Ishikawa (cell line): Measurements from ENCODE around the gene HAUS7.

Source experiments
- CEBPB ChIP-seq: IDR thresholded peaks from 2 replicates; pipeline ENCODE4 v1.6.1; 2012
- CREB1 ChIP-seq: IDR thresholded peaks from 2 replicates; pipeline ENCODE4 v1.6.1; 2012; ENCODE audit warnings: low read depth
- EGR1 ChIP-seq: IDR thresholded peaks from 2 replicates; pipeline ENCODE4 v1.6.1; 2012
- EP300 ChIP-seq: IDR thresholded peaks from 2 replicates; pipeline ENCODE4 v1.6.1; 2012; ENCODE audit warnings: borderline replicate concordance
- FOXM1 ChIP-seq: IDR thresholded peaks from 2 replicates; pipeline ENCODE4 v1.6.1; 2012; ENCODE audit warnings: low read depth, borderline replicate concordance
- NFIC ChIP-seq: IDR thresholded peaks from 2 replicates; pipeline ENCODE4 v1.6.1; 2012
- RAD21 ChIP-seq: IDR thresholded peaks from 2 replicates; pipeline ENCODE4 v1.6.1; 2012; ENCODE audit warnings: low read depth
- TAF1 ChIP-seq: IDR thresholded peaks from 2 replicates; pipeline ENCODE4 v1.6.1; 2012; ENCODE audit warnings: low read depth, mild to moderate bottlenecking
- TCF12 ChIP-seq: IDR thresholded peaks from 2 replicates; pipeline ENCODE4 v1.6.1; 2012; ENCODE audit warnings: low read depth
- TEAD4 ChIP-seq: IDR thresholded peaks from 2 replicates; pipeline ENCODE4 v1.6.1; 2012
- YY1 ChIP-seq: IDR thresholded peaks from 2 replicates; pipeline ENCODE4 v1.6.1; 2012; ENCODE audit warnings: low read depth
- ZBTB7A ChIP-seq: IDR thresholded peaks from 2 replicates; pipeline ENCODE4 v1.6.1; 2012; ENCODE audit warnings: low read depth
- TF ChIP-seq, protein P1 (sequence below): IDR thresholded peaks from 2 replicates; pipeline ENCODE4 v1.6.1; 2012; ENCODE audit warnings: low read depth, mild to moderate bottlenecking
- TF ChIP-seq, protein P2 (sequence below): IDR thresholded peaks from 2 replicates; pipeline ENCODE4 v1.6.1; 2012
- TF ChIP-seq, protein P3 (sequence below): IDR thresholded peaks from 2 replicates; pipeline ENCODE4 v1.6.1; 2012

HAUS7 gene

DNA sequence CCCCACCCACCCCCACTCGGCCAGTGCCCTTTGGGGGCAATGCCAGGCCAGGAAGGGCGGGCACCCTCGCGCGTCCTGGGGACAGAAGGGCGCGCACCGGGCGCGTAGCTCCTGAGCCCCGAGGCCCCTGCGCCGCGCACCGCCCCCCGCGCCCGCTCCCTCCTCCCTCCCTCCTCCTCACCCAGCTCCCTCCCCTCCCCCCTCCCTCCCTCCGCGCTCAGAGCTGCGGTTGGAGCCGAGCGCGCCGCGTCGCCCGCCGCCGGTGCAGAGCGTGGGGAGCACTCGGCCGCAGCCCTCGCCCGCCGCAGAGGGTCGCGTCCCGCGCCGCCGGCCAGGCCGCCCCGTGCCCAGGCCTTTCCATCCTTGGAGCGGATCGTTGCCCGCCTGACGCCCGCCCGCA lies 47.0 kb upstream of the HAUS7 start, which contains the start of gene ATP2B3:
TSS of gene ATP2B3 (plus strand) at position 220 of the 400 bp plus-strand sequence. CDS start 18,606 bp downstream, outside the sequence.
- TF ChIP-seq TEAD4 (no peak), CREB1 (no peak), ZBTB7A (no peak), YY1 (no peak), TAF1 (no peak), CEBPB (no peak), EGR1 (no peak), TCF12 (no peak), EP300 (no peak)
- TF ChIP-seq, protein P1, sequence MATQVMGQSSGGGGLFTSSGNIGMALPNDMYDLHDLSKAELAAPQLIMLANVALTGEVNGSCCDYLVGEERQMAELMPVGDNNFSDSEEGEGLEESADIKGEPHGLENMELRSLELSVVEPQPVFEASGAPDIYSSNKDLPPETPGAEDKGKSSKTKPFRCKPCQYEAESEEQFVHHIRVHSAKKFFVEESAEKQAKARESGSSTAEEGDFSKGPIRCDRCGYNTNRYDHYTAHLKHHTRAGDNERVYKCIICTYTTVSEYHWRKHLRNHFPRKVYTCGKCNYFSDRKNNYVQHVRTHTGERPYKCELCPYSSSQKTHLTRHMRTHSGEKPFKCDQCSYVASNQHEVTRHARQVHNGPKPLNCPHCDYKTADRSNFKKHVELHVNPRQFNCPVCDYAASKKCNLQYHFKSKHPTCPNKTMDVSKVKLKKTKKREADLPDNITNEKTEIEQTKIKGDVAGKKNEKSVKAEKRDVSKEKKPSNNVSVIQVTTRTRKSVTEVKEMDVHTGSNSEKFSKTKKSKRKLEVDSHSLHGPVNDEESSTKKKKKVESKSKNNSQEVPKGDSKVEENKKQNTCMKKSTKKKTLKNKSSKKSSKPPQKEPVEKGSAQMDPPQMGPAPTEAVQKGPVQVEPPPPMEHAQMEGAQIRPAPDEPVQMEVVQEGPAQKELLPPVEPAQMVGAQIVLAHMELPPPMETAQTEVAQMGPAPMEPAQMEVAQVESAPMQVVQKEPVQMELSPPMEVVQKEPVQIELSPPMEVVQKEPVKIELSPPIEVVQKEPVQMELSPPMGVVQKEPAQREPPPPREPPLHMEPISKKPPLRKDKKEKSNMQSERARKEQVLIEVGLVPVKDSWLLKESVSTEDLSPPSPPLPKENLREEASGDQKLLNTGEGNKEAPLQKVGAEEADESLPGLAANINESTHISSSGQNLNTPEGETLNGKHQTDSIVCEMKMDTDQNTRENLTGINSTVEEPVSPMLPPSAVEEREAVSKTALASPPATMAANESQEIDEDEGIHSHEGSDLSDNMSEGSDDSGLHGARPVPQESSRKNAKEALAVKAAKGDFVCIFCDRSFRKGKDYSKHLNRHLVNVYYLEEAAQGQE, result no peak

DNA sequence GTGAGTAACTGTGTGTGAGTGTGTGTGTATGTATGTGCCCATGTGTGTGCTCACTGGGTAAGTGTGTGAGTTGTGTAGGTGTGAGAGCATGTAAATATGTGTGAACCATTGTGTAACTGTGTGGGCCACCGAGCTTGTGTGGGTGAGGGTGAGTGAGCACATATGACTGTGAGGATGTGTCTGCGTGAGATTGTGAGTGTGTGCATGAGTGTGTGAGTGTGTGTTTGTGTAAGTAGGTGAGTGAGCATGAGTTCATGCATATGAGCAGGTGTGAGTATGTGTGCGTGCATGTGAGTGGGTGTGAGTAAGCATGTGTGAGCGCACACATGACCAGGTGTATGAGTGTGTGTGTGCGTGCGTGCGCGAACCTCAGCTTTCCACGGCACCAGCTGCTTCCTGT lies 45.7 kb upstream of the HAUS7 start:
- TF ChIP-seq, protein P2, sequence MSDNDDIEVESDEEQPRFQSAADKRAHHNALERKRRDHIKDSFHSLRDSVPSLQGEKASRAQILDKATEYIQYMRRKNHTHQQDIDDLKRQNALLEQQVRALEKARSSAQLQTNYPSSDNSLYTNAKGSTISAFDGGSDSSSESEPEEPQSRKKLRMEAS, result no peak
- TF ChIP-seq YY1, result no peak
- TF ChIP-seq CREB1, result no peak
- TF ChIP-seq ZBTB7A, result no peak
- TF ChIP-seq, protein P1, result no peak

DNA sequence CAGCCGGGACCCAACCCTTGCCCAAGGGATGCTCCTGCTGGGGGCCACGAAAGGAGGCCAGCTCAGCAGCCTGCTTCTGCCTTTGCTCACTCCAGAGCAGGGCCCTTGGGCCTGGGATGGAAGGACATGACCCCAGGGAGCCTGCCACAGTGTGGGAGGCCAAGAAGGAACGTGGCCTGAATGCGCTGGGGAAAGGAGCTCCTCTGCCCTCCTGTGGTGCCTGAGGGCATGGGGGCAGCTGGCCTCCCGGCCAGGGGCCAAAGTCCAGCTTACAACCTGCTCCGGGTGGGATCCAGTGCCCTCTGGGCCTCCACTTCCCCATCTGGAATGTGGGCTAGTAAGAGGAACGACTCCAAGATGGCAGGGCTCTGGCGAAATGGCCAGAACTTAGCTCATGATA lies 45.1 kb upstream of the HAUS7 start:
- no peak for TF ChIP-seq EGR1
- TF ChIP-seq TCF12, result no peak
- TF ChIP-seq RAD21, result no peak
- TF ChIP-seq, protein P1, result no peak
- TF ChIP-seq TEAD4, result no peak
- no peak for TF ChIP-seq EP300
- TF ChIP-seq, protein P2, result no peak
- TF ChIP-seq TAF1, result no peak
- TF ChIP-seq CEBPB, result no peak
- TF ChIP-seq CREB1, result no peak
- TF ChIP-seq NFIC, result no peak

DNA sequence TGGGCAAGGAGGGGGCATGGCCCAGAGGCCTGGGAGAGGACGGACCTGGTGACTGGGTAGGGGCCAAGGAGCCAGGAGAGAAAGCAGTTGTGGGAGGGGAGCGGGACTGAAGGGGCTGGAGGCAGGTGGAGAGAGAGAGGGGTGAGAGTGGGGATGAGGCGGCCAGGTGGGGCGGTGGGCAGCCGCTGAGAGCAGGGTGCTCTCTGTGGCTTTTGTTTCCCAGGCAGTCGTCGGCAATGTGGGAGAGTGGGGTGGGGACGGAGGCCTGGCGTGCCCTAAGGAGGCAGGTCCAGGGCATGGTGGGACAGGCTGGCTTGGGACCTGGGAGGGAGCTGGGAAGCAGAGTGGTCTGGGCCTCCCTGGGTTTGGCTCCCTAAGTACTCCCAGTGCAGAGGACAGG lies 43.9 kb upstream of the HAUS7 start:
- TF ChIP-seq CEBPB, result no peak

DNA sequence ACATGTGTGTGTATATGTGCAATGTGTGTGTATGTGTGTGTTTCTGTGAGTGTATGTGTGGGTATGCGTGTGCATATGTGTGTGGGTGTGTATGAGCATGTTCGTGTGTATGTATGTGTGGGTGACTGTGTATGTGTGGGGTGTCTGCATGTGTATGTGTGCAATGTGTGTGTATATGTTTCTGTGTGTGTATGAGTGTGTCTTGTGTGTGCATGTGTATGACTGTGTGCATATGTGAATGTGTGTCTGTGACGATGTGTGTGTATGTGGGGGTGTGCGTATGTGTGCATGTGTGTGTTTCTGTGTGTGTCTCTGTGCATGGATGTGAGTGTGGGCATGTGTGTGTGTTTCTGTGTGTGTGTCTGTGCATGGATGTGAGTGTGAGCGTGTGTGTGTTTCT lies 42.9 kb upstream of the HAUS7 start:
- TF ChIP-seq, protein P2, result no peak
- TF ChIP-seq YY1 (no peak), TAF1 (no peak), ZBTB7A (no peak), TEAD4 (no peak), CEBPB (no peak), FOXM1 (no peak), NFIC (no peak), EP300 (no peak), TCF12 (no peak), CREB1 (no peak), EGR1 (no peak), RAD21 (no peak)
- TF ChIP-seq, protein P3, sequence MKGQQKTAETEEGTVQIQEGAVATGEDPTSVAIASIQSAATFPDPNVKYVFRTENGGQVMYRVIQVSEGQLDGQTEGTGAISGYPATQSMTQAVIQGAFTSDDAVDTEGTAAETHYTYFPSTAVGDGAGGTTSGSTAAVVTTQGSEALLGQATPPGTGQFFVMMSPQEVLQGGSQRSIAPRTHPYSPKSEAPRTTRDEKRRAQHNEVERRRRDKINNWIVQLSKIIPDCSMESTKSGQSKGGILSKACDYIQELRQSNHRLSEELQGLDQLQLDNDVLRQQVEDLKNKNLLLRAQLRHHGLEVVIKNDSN, result no peak
- TF ChIP-seq, protein P1, result no peak
